NCI-H526 treated with DMSO at 0.1 percent for 48 hours (cell line): ENCODE data around the gene NFIA.

Experiments used
- DNase-seq: peaks from one replicate; lab custom pipeline; 2025; lab: John Stamatoyannopoulos, UW

NFIA gene

DNA sequence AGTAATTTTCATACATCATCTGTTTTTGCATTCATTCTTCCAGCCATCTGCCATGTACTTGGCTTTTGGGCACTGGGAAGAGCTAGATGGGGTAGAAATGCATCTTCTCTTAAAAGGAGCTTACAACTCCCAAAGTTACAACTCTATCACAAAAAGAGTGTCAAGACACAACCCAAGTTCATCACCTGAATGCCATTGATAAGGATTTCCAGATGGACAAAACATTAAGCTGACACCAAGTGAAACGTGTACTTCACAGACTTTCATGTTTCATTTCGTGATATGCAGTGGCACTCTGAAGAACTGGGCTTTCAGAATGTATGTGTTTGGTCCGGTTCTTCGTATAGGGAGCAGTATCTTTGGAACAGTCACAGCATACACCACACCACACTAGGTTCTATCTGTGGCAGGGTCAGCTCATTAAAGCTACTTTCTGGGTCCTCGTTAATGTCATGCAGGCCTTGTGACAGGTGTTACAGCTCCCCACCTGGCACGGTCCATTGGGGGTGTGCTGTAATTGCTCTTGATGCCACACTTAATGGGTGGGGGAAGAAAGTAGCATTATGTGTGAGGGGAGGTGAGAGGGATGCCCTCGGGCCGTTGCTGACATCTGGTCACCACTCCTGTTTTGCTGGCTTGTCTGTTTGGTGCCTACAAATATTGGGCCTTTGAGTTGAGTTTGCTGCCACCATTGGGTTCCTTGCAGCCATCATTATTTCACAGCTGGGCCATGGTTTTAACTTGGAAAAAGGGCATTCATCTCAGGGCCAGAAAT lies 164.9 kb downstream of the NFIA start:
- no peak for DNase-seq

DNA sequence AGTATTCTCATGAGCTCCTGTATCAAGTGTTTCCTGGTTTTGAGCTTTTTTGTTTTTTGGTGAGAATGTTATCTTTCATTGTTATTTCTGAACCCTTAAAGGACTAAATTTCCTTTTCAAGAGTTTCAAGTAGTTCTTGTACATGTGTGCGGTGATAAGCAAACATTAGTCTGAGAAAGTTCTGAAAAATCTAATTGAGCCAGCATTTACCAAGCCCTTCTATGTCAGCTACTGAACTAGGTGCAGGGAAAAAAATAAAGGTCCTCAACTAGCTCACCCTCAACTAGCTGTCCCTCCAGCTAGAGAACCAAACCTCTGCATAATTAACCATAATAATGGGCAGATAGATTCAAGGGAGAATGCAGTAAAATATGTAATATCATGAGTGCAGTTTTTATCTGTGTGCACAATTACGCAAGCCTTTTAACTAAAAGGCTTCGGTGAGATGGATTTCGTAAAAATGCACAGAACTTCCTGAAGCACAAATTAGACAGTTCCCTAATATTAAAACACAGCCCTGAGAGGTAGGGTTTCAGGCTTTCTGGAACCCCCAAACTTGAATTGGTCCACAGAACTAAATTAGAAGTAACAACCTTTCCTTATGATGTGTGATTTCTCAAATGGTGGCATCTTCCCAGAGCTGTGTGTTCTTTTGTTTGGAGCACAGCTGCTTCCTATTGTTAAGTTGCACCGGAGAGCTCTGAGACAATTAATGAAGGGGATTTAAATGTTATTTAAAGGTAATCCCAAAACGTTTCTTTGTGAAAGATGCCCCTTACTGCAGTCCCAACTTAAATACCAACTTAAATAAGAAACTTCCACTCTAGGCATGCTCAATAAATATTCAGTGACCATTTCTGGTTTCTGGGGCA lies 165.8 kb downstream of the NFIA start:
- no peak for DNase-seq

DNA sequence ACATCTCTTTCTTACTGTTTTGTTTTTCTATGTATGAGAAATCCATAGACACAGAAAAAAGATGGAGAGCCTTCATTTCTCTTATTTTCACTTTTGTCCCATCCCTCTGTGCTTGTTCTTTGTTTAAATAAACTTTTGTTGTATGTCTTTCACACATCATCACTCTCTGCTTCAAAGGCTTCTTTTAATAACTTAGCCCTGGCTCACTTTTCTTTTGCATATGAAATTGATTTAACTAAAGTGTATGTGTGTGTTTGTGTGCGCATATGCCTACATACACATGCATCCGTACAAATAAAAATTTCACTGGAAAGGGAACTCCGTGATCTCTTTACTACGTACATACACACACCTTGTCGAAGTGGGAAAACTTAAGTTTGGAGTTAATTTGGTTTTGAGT lies 168.6 kb downstream of the NFIA start:
- DNase-seq, result no peak

DNA sequence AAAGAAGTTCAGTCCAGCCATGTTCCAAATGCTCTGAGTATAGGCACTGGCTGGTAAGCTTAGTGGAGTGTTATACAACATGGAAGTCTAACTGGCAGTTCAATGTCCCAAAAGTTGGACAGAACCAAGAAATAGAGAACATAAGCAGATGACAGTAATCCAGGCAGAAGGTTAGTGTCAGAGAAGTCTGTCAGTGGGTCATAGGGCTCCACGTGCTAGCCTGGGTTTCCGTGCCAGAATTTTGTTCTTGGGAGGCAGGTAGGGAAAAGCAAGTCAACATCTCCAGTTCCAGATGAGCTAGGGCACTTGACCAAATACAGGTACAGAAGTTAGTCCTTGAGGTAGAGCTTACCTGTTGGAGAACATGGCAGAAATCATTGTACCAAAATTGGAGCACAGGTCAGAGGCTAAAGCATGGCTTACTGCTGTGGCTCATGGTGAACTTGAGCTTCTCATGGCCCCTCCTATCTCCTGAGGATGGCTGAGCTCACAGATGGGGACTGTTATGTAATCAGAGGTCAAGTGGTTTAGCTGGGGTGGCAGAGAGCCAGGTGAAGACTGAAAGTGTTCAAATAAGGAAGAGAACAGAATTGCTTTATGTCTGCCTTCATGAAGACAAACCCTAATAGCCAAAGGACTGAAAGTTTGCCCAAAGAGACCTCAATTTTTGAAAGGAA lies 170.8 kb downstream of the NFIA start:
- DNase-seq, result no peak

DNA sequence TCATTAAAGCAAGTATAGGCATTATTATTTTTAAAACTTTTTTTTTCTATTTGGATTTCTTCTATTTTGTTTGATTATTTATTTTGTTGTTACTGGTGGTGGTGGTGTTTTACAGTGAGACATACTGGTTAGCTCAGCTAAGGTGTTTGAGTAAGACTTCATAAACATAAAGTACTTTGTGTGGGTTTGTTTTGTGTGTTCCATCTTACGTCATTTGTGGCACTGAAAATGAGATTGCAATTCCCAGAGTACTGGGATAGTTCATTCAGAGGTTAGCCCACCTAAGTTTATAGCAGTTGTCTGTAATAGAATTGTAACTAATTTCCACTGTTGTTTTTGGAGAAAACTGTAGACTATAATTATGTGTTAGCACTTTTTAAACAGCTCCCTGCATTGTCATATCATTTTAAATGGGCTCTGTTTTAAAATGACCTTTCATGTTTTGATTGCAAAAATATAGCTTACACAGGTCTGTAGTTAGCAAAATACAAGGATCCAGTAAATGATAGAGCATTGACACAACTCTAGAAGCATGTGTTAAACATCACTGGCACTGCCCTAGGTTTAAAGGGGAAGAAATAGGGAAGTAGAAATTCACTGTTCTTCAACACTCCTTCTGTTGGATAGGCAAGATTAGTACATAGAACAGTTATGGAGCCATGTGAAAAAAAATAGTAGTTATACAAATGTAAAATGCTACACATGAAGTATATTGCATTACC lies 171.7 kb downstream of the NFIA start:
- no peak for DNase-seq

DNA sequence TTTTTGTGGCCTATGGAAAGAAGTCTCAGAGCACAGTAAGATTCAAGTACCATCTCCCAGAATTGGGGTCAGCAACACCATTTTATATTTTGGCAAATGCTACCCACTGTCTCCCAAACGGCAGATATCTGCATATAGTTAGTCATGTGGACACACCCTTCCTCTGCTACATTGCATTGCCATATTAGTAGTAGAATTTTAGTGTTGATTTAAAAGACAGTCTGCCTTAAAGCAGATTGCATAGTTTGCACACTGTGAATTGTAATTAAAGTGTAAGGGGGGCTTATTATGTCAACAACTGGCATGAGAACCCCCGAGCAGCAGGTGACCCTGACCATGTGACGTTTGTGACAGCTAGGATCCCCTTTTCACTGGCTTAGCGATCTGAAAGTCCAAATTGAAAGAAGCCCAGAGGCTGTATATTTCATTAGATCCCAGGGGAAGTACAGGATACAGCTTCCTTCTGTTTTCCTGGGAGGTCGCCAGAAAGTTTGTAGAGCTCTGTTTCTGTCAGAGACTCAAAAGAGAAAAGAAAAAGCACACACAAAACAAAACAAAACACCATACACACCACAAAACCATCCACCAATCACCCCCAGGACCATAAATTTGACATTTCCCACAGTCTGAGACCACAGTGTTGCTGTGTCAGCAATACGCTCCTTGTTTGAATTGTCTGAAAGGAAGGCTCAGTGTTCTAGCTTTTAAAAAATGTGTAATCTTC lies 172.4 kb downstream of the NFIA start:
- DNase-seq, result no peak

DNA sequence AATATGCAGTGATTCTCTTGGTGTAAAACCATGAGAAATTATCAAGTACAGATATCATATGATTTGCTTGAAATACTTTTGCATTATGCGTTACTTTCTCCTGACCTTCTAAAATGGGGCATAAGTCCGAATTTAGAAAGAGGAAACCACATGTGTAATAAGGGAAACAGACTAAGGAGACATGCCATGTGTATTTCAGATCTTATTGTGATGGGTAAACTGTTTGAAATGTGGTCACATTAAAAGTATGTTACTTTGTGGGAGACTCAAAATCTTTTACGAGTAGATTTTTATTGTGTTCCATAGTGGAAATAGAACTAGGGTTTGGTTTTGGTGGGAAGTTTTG lies 173.0 kb downstream of the NFIA start:
- no peak for DNase-seq

DNA sequence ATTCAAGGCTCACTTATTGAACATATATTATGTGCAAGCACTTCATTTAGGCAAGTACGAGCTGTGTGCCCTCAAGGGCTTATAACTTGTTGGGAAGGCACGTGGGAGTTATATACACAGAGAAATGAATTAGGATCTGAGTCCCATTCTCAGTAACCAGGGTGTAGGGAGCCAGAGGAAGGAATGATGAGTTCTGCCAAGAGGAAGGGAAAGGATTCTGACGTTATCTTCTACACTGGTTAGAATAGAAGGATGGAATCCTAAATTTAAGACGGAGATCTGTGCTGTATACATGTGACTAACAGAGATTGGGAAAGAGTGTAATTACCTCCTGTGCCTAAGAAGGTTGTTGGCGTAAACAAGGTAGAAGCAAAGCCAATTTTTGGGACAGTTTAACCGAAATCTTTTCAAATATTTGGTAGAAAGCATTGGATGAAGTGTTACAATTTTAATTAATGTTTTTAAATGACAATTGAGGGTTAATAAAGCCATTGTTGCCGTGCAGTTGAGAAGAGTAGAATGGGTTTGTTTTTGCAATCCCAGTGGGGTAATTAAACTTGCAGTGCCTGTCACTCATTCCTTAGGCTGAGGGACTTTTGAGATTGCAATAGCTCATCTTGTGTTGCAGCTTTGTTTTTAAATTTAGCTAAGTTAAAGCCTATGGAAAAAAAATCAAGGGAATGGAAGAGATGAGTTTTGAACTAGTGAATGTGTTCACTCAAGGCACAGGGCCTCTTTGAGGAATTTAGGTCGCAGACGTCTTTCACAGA lies 177.2 kb downstream of the NFIA start:
- no peak for DNase-seq

DNA sequence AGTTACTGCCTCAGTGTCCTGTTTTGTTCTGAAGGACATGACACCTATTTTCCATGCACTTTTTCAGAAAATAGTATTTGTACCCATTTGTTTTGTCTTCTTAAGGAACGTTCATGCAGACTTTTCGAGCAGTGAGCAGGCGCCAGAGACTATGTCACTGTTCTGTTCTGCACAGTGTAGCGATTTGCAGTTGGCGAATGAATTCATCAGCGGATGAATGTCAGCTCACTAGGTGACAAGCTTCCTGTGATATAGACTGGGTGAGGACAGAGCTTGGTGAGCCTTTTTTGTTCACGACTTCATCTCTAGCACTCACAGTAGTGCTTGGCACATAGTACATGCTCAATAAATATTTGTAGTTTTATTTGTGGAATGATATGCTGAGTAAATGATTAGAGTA lies 177.8 kb downstream of the NFIA start:
- DNase-seq, result no peak

DNA sequence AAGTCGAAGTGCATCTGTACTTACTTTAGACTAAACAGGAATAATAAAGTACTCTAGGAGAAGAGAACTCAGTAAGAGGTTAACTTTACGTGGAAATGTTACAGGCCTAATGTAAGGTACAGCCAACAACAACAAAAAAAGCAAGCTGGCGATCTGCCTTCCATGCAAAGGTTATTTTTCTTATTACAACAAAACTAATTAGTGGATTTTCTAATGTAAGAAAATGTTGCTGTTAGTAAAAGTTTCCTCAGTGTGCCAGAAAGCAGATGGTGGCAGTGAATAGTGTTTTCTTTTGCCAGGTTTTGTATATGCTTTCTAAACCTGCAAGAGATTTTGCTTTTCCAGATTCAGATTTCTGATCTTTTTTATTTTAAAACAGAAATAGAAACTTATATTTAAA lies 179.2 kb downstream of the NFIA start:
- no peak for DNase-seq

DNA sequence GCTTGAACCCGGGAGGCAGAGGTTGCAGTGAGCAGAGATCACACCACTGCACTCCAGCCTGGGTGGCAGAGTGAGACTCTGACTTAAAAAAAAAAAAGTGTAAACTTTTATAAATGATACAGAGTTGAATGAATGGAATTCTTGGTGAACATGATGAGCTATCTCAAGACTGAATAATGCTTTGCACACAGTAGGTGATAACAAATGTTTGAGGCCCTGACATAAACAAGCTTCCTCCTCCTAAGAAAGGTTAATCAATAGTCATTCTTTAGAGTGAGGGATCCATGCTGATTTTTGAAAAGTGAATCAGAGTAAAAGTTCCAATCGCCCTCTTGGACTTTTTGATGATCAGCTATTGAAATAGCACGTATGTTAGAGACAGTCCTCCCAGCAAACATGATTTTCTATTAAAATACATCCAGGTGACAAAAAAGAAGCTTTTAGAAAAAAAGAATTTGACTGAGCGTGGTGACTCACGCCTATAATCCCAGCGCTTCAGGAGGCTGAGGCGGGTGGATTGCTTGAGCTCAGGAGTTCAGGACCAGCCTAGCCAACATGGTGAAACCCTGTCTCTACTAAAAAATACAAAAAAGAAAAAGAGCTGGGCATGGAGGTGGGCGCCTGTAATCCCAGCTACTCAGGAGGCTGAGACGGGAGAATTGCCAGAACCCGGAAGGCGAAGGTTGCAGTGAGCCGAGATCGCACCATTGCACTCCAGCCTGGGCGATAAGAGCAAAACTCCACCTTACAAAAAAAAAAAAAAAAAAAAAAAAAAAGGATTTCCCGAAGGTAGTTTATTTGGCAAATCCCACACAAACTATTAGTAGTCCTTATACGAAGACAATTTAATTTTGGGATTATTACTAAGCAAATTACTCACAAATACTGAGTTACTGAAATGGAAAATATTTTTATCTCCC lies 181.8 kb downstream of the NFIA start:
- no peak for DNase-seq

DNA sequence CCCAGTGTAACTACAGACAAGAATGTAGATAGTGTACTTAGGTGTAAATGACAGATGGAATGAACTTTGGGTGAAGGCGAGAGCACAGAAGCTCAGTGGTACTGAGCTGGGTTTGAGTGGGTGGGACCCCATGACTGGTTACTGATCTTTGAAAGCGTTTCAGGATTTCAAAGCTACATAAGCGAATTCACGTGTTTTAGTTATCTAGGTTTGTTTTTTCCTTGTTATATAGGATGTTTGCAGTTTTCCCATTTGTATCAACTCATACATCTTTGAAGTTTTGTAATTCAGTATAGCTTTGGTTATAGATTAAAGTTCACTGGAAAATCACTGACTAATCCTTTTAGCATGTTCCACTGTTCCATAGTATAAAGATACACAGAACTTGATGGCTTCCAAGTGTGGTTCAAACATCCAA lies 182.5 kb downstream of the NFIA start:
- DNase-seq, result no peak

DNA sequence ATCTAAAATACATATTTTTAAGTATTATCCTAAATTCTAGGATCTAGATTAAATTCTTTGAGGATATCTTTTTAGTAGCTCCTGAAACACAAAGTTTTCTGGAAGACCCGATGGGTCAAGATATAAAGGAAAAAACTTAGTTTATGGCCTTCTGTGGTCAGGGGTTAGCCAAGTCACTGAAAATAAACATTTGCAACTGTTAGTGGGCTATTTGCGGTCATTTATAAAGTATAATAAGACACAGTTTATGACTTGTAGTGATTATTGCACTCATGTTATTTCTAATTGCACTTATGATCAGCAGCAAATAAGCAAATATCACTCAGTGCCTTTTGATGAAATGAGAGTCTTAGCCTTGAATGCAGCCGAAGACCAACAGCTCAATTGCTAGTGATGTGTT lies 183.3 kb downstream of the NFIA start:
- no peak for DNase-seq

DNA sequence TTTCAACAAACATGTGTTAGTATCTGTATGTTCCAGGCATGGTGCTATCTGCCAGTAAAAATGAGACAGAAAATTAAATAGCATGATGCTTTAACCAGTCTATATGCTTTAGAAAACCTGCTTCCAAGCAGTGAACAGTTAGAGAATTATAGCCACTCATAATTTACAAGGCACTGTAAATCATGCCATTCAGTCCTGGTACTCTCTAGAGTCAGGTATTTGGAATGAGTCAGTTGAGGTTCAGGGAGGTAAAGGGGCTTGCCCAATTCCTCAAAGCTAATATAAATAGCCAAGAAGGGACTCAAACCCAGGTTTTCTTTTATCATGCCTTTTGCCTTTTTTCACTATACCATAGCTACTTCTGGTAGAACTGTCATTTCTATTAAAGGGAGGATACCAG lies 184.4 kb downstream of the NFIA start:
- DNase-seq, result no peak

DNA sequence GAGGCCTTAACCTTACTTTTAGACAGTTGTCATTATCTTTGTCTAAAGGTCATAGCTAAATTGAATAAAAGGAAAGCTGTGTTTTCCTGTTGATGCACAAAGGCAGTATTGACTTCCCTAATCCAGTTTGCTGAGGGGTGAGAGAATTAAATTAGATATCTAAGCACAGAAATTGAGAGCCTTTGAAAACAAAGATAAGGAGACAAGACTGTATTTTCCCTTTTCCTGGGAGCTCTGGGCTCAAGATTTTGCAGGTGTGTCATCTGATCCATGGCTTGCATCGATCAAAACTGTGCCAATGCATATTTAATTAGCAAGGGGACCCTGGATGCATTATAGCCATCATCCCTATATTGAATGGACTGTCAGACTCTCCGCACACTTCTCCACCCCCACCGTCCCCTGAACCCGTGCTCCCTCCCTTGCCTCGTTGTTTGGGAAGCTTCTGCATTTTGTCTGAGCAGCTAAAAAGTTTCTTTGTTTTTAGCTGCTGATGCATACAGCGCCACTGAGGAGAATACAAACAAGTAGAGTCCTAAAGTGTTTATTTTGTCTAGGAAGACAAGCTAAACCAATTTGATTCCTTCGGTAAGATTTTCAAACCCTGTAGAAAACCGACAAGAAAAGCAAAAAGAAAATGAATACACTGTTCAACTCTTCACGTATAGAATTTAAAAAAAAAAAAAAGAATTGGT lies 186.3 kb downstream of the NFIA start:
- peak; percentile 68 for DNase-seq

DNA sequence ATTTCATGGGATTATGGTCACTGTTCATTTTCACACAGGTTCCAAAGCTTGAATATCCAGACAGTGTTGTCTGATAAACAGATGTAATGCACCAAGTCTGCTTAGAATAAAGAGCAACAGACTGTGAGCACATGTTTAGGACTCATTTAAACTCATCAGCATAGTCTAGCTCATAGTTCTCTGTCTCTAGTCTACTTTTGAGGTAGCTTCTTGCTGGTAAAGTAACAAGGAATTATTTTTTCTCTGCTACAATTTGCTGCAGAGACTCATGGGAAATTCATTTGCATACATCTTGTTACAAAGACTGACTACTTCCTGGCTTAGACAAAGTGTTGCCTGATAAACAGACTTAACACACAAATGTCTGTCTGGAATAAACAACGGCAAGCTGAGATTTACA lies 187.2 kb downstream of the NFIA start:
- peak; percentile 36 for DNase-seq

DNA sequence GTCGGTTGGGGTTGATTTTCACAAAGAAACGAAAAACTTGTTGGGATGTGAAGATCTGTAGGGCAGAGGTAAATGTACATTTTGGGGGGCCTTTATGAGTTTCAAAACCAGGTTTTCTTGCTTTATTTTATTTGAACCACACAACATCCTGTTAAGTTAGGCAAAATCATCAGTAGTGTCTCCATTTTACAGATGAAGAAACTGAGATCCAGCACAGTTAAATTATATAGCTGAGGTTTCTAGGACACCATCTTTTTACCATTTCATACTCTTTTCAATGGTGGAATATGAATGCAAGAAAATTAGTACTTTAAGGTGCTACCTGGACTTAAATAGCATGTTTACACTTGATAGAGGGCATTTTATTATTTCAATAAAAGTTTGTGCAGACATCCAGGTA lies 187.7 kb downstream of the NFIA start:
- no peak for DNase-seq

DNA sequence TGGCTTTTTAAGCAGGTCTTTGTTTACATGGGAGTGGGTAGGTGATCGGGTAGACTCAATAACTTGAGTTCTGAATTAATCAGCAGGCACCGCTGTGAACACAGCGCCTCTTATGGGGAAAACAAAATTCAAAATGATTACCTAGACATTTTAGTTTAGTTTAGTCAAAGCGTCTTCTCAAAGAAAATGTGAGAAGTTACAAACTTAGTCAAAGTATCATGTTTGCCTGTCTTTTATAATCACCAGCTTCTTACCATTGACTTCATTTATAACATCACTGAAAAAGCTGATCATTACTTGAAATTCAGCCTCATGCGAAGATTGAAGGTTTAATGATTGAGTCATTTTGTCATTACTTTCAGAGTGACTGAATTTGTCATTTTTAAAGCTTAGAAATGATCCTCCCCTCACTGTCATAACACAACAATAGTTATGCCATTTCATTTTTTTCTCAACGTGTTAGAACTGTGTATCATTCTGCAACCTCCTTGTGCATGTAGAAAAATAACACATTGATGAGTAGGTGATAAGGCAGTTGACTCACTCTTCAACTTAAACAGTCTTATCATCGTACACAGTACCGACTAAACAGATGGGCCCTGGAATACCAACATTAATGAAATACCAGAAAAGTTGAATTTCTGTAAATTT lies 188.5 kb downstream of the NFIA start:
- DNase-seq, result no peak

DNA sequence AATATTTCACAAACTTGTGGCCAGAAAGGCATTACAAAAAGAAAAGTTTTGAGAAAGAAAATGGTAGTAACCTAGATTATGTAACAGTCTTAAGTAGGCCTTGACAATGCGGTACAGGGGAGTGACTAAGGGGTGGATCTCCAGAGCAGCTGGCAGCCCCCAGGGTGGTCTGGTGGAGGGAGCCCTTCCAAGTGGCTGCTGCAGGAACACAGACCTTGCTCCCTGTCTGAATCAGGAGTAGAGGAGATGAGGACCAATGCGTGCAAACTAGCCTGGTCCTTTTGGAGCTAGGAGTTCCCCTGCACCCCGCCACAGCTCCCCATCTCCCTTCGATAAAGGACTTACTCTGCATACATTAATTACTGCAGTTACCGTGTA lies 189.0 kb downstream of the NFIA start:
- no peak for DNase-seq
